ENCODE data around the gene ITGA7. TPM values are rescaled to one million over a fixed set of nuclear protein-coding genes. Genes with fewer than 3 reads are reported as not detected.

Gene ITGA7
- total RNA-seq, 4 donors from 2014 or later = 118 to 192 (median 146) TPM

DNA sequence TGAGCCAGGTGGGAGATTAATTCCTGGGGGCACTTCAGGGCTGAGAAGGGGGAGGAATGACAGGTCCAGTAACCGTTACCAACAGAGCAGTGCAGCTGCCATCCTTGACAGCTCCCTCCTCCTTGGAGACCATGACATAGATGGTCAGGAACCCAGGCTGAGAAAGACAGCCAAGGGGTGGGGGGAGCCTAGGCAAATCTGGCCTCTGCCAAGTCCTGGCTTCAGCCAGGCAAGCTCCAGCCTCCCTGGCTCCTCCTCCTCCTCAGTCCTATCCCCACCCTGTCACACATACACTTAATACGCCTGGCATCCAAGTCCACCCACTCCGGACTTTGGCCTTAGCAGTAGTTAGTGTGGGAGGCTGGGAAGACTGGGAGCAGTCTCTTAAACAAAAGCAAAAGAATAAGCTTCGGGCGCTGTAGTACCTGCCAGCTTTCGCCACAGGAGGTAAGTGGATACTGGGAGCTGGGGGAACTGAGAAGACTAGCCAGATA lies 12.4 kb upstream of the ITGA7 start, which contains the start of gene RDH5:
RDH5 (plus strand) TSS at position 323 of the 494 bp plus-strand sequence. CDS start 792 bp downstream, outside the sequence.
- Histone ChIP-seq H3K36me3 (peaks cover 0 to 28% (median under 1%) of the 10 kb centered on the region in 3 donors), H3K4me1 (peaks cover 0 to 88% (median 71%) of the 10 kb centered on the region in 4 donors), H3K27me3 (no peaks in the 10 kb centered on the region), H3K4me3 (peak within 1 kb of the TSS in 1 of 4 donors; percentile 22), H3K27ac (peak within 1 kb of the TSS; percentile 64 to 94 (median 91)), H3K9me3 (no peaks in the 10 kb centered on the region)
- DNase-seq (ENCODE audit: low spot score in 2 of 2) = no peak
- TF ChIP-seq POLR2A (IDR thresholded peaks at IDR 0.05) (peak in 1 of 2 donors; percentile 15), EP300 (IDR thresholded peaks at IDR 0.05) (peak in 1 of 2 donors; percentile 57), CTCF (IDR thresholded peaks at IDR 0.05) (no peak)
- WGBS, 2 donors = 24 to 31% methylated on average over 6 of the region's 6 CpGs

GRCh38 chr12:55719371-55719770 lies 11.7 kb upstream of the ITGA7 start:
- Histone ChIP-seq H3K4me3 (no peak overlapping the region), H3K9me3 (no peaks in the 10 kb centered on the region), H3K36me3 (peaks cover 0 to 21% (median 0%) of the 10 kb centered on the region in 3 donors), H3K4me1 (peaks cover 0 to 88% (median 69%) of the 10 kb centered on the region in 4 donors), H3K27me3 (no peaks in the 10 kb centered on the region), H3K27ac (peak overlapping the region; percentile 64 to 94 (median 91))
- DNase-seq (ENCODE audit: low spot score in 2 of 2) = no peak
- WGBS, 2 donors = 45 to 62% methylated on average over 7 of the region's 7 CpGs
- TF ChIP-seq EP300 (IDR thresholded peaks at IDR 0.05) = no peak
- TF ChIP-seq CTCF (IDR thresholded peaks at IDR 0.05) = no peak
- TF ChIP-seq POLR2A (IDR thresholded peaks at IDR 0.05) = no peak

GRCh38 chr12:55718624-55719275 lies 11.0 kb upstream of the ITGA7 start:
- 15 to 35% methylated on average over 4 of the region's 4 CpGs for WGBS, 2 donors
- DNase-seq (ENCODE audit: low spot score in 2 of 2) = no peak
- Histone ChIP-seq H3K27ac (peak overlapping the region; percentile 17 to 94 (median 91)), H3K36me3 (peaks cover 0 to 15% (median 0%) of the 10 kb centered on the region in 3 donors), H3K9me3 (no peaks in the 10 kb centered on the region), H3K4me1 (peaks cover 0 to 85% (median 63%) of the 10 kb centered on the region in 4 donors), H3K4me3 (peak overlapping the region in 1 of 4 donors; percentile 0), H3K27me3 (no peaks in the 10 kb centered on the region)
- TF ChIP-seq POLR2A (IDR thresholded peaks at IDR 0.05) (no peak), CTCF (IDR thresholded peaks at IDR 0.05) (no peak), EP300 (IDR thresholded peaks at IDR 0.05) (no peak)

DNA sequence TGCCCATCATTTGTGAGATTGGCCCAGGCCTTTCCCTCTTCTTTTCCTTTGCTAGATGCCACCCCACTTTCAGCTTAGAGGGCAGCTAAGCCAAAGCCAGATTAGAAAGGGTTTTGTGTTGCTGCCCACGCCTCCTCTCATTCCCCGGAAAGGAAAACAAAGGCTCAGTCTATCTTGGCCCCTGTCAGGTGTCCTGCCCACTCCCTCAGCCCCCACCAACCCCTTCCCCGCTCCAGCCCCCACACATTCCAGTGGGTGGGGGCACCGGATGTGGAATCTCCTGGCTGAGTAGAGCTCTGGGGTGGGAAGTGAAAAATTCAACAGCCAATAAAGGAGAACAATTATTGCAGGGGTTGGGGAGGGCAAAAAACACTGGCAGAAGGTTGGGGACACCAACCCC lies 10.3 kb upstream of the ITGA7 start:
- DNase-seq (ENCODE audit: low spot score in 2 of 2) = no peak
- H3K36me3 ChIP-seq = peaks cover 0 to 7% (median 0%) of the 10 kb centered on the region in 3 donors

DNA sequence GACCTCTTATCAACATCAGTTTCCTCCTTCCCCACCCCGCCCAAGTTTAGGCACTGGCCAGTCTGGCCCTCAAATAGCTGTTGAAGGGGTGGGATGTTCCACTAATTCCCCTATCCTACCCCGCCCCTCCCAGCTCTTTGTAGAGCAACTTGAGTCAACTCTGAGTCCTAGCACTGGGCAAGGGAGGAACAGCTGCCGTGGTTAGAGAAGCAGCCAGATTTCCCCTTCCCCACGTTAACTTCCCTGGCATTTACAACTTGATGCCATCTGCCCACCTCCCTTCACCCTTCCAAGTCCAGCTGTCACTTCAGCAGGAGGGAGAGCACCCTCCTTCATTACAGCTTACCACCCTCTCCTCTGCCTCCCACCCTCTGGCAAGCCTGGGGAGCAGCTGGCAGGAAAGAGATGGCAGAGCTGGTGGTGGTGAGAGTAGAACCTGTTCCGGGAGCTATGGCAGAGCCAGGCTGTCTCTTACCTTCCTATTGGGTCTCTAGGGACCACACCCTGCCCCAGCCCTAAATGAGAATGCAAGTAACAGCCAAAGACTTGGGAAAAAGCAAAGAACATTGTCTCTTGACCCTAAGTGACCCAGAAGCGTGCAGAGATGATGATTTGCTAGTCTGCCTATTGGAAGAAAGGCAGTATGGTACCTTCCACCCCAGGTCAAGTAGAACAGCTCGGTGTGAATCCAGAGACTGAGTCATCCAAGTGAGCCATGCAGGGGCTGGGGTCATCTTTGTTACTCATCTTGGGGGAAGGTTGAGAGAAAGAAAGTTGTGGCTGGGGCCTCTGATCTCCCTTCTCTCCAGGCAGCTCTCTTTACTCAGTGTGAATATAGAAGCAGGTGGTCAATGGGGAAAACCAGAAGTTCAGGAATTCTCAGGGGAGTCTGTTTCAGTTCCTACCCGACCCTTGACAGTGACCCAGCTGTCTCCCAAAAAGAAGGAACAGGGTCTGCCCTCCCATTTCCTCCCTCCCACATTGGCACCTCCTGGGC lies 9.6 kb upstream of the ITGA7 start:
- DNase-seq (ENCODE audit: low spot score in 2 of 2) = no peak
- TF ChIP-seq POLR2A (IDR thresholded peaks at IDR 0.05) (no peak), CTCF (IDR thresholded peaks at IDR 0.05) (no peak), EP300 (IDR thresholded peaks at IDR 0.05) (no peak)
- Histone ChIP-seq H3K9me3 (no peaks in the 10 kb centered on the region), H3K36me3 (peaks cover 0 to under 1% (median 0%) of the 10 kb centered on the region in 3 donors), H3K4me3 (peak overlapping the region; percentile 69 to 81 (median 70)), H3K27me3 (no peaks in the 10 kb centered on the region), H3K27ac (peak overlapping the region; percentile 89 to 94 (median 92)), H3K4me1 (peaks cover 0 to 89% (median 65%) of the 10 kb centered on the region in 4 donors)
- 14 to 16% methylated on average over 8 of the region's 8 CpGs for WGBS, 2 donors

More for the DNA sequence above, 10.3 kb upstream of the ITGA7 start:
- WGBS, 2 donors = 0 to 6% methylated on average over 4 of the region's 4 CpGs
- no peaks in the 10 kb centered on the region for H3K27me3 ChIP-seq
- H3K9me3 ChIP-seq = no peaks in the 10 kb centered on the region
- peak overlapping the region; percentile 17 to 94 (median 91) for H3K27ac ChIP-seq
- peaks cover 0 to 85% (median 62%) of the 10 kb centered on the region in 4 donors for H3K4me1 ChIP-seq
- peak in 1 of 2 donors; percentile 45 for TF ChIP-seq EP300 (IDR thresholded peaks at IDR 0.05)
- TF ChIP-seq POLR2A (IDR thresholded peaks at IDR 0.05) = no peak
- H3K4me3 ChIP-seq = peak overlapping the region in 1 of 4 donors; percentile 0

Measured in tibial nerve (tissue), 4 donors.